NCI-H187 treated with DMSO at 0.1 percent for 48 hours (cell line): ENCODE data around the gene EMILIN3.

Experiments
- DNase-seq: peaks from one replicate; lab custom pipeline; 2025; lab: John Stamatoyannopoulos, UW

Gene EMILIN3

GRCh38 chr20:41392295-41392694 is 25.7 kb upstream of the EMILIN3 start:
- DNase-seq, result no peak

DNA sequence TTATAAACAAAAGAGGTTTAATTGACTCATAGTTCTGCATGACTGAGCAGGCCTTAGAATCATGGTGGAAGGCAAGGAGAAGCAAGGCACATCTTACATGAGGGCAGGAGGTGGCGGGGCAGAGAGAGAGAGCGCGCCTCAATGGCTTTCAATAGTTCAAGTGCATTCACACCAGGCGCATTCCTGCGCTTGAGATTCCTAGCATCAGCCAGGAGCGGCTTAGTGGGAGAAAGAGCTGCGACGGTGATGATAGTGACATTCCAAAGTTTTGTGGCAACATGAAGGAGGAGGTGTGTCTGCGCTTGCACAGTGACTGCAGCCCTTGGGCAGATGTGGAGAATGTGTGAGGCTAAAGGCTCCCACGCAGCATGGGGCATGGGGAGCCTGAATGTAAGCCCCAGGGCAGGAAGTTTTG is 25.0 kb upstream of the EMILIN3 start:
- no peak for DNase-seq

- DNase-seq, result no peak
These were observed 24.3 kb upstream of the EMILIN3 start for GRCh38 chr20:41390889-41391288.

DNA sequence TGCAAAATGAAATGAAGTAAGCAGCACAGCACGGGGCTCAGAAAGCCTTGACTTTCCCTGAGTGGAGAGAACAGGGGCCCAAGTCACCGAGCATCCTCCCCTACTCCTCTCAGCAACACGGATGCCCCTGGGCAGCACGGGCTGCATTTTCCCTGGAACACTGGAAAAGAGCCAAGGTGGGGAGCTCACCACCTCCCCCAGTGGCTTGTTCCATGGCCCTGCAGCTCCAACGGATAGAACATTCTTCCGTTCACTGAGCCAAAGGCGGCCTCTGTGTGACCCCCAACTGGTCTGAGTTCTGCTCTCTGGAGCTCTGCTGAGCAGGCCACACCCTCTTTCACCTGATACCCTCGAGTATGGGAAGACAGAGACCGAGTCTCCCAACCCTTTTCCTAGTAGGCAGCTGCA is 20.8 kb upstream of the EMILIN3 start:
- DNase-seq, result no peak

- no peak for DNase-seq
These were observed 20.1 kb upstream of the EMILIN3 start for GRCh38 chr20:41386502-41387427.

DNA sequence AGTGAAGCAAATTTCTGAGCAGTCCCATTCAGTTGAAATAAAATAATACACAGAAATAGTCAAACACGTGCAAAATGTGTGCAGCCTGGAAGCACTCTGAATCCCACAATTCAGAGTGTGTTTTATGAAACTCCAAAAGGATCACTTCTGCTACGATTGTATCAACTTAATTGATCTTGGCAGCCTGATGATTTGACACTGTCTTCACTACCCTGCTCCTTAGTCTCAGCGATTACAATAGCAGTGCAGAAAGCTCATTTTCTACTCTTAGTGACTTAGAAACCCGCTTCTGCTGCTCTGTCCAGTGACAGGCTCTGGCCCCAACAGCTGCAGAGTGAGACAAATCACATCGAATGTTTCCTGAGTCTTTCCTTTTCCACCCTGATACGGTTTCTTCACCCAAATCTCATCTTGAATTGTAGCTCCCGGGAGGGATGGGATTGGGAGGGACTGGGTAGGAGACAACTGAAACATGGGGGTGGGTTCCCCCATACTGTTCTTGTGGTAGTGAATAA is 16.2 kb upstream of the EMILIN3 start:
- DNase-seq, result no peak

DNA sequence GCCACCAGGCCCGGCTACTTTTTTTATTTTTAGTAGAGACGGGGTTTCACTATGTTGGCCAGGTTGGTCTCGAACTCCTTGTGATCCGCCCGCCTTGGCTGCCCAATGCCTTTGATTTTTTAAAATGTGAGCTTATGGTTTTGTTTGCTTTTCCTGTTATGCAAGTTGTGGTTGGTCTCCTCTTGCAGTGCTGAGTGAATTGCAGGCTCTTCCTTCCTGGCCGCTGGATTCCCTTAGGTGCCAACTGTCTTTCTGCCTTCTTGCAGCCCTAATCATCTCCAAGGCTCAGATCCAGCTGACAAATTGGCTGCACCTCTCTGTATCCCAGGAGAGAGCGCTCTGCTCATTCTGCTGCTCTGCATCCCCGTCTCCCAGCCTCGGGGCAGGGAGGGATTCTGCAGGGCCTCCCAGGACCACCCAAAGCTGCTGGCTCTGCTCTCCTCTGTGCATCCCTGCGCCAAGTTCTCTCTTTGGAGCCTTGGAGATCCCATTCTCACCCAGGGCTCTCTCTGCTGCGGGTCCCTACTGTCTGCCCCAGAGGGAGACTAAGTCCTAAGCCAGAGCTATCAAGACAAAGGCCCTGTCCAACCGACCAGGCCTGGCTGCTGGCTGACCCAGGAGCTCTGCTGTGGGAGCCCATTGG is 14.1 kb upstream of the EMILIN3 start:
- no peak for DNase-seq

DNA sequence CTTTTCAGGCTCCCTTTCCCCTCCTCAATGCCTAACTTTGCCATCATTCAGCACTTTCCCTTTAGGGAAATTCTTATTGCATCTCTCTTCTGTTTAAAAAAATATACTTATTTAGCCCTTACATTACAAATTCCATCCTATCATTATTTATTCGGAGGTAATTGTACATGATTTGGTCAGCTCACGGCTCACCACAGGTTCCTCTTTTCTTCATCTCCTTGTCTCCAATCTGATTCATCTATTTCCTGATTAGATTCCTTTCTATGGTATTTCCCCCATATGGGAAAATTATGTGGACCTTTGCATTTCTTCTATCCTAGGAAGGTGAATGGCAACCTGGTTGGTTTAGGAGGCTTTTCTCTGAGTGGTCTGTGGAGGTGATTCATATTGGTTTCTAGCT is 12.9 kb upstream of the EMILIN3 start:
- no peak for DNase-seq

DNA sequence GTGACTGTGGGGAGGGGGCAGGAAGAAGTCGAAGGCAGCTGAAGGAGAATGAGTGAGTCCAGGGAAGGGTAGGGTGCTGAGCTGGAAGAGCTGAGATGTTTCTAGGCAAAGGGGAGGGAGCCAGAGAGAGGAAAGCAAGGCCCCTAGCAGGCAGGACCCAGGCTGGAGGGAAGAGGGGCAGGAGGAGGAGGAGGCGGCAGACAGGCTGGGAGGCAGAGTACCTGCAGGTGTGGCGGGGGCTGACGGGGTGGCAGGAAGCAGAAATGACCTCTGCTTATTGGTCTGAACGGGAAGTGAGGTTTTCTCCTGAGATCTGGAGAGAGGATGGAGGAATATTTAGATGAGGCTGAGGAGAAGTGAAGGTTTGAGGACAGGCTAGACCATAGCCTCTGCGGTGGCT is 10.7 kb upstream of the EMILIN3 start:
- DNase-seq, result no peak

GRCh38 chr20:41376349-41376748 is 9.7 kb upstream of the EMILIN3 start:
- no peak for DNase-seq

DNA sequence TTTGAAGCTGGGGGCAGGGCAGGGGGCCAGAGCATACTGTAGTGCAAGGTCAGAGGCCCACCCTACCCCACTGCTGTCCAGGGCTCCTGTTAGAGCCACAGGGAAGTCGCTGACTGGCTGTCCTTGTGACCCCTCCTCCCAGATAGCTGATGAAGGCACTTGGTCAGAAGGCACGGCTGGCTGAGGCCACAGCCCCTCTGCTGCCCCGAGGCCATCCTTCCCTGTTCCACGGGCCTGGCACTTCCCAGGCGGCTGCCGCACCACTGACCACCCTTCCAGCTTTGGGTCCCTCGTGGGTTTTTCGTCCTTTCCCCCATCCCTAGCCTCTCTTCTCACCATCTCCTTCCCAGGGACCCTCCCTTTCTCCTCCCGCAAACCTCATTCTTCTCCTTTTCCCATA is 9.2 kb upstream of the EMILIN3 start:
- no peak for DNase-seq

DNA sequence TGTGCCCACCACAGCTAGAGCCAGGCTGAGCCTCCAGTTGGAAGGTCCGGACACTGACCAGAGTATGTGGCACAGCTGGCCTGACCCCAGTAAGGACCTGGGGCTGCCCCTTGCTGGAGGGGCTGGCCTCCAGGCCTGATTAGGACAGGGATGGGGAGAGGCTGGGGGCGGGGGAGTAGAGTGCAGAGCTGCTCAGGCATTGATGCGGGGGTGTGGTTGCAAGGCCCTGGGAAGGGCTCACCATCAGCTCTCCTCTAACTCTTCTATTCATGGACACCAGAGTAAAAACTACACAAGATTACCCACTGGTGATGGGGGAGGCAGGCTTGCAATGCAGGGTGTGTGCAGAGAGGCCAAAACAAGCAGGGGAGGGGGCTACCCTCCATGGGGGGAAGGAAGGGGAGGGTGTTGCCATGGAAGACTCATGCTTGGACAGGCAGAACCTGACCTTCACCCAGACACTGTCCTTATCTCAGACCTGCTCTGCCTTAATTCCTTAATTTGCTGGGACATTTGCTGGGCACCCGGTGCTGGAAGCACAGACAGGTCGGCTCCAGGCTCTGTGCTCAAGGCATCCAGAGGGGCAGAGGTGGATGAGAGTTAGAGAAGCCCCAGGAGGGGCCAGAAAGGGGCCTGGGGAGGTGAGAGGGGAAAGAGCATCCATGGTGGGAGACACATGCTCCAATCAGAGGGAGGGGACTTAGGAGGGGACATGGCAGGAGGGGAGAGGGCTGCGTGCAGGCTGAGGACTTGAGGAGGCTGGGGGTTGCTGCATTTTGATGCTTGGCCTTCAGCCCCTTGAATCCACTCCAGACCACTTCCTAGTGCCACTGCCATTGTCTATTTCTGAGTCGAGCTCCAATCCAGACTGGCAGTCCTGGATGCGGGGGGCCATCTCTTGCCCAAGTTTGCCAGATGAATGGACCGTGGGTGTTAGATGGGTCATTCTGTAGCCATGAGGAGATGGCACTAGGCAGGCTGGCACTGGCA is 7.6 kb upstream of the EMILIN3 start:
- DNase-seq, result no peak

GRCh38 chr20:41373251-41373783 is 6.7 kb upstream of the EMILIN3 start:
- no peak for DNase-seq

DNA sequence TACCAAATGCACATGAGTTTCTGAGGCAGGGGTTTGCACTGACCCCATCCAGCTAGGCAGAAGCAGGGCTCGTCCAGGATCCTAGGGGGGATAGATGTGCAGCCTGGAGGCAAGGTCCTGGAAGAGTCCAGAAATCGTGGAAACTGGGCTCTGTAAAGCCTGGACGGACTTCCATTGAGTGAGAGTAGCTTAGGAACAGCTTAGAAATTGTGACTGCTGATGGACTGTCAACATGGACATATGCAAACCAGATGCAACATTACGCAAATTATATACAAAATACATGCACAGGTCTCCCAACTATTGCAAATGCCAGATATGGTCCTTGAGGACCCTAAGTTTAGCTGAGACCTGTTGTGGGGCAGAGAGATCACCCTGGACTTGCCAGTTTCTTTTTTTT is 4.8 kb upstream of the EMILIN3 start:
- DNase-seq, result no peak

DNA sequence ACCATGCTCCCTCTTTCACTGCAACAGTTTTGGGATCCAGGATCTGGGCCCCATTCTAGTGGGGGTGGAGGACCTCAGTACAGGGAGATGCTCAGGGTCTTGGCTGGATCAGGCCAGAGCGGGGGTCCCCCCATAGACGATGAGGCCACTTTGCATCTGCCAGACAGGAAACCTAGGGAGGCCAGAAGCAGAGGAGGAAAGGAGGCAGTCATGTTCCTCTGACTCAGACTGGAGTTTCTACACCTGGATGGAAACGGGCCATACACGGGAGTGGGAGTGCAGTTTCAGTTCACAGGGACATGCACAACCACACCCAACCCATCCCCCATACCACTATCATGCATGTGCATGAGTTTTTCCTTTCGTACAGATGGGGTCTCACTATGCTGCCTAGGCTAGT is 3.6 kb upstream of the EMILIN3 start:
- no peak for DNase-seq

DNA sequence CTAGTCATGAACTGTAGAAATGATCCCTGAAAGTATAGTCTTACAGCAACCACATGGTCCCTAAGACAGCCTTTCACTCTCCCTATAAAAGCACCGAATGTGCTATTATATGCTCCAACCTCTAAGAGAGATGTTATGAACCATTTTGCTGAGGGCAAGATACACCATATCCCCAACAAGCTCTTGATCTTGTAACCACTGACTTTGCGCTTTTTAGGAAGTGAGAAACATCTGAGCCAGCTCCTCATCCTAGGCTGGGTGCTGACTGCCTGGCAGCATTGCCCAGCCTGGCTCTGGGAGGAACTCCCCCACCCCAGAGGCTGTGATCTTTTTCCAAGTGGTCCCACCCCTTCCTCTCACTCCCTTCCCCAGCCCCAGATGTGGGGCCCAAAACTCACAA is 3.1 kb upstream of the EMILIN3 start:
- DNase-seq, result no peak

GRCh38 chr20:41367956-41368355 is 1.3 kb upstream of the EMILIN3 start:
- no peak for DNase-seq

GRCh38 chr20:41367393-41367695 is 726 bp upstream of the EMILIN3 start:
- DNase-seq, result no peak

DNA sequence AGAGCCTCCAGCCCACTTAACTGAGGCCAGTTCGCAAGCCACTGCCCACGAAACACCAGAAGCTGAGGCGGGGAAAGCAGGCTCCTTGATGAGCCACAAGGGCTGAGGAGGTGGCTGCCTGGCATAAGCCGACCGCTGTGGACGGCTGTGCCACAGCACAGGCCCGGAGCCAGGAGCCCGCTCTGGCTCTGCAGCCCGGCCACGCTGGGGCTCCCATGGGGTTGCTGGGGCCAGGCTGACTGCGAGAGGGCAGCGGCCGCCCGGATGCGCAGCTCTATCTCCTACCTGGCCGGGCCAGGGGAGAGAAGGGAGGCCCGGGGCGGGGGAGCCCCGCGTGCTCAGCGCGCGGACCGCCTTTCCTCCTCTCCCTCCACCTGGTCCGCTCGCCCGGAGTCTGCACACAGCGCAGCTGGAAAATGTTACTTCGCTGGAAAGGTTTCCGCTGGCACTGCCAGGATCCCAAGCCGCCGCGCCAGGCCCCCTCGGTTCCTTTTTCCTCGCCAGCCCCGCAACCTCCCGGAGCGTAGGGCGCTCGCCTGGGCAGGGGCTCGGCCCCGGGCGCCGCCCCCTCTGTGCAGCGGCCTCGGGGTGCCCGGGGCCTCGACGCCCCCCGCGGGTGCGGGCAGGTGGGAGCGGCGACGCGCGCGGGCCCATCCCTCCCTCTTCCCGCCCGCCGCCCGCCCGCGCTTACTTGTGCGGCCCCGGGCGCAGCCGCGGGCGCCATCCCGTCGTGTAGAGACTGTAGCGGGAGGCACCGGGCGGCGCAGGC is 657 bp downstream of the EMILIN3 start:
- no peak for DNase-seq

- DNase-seq, result no peak
These were observed 1.5 kb downstream of the EMILIN3 start for GRCh38 chr20:41364967-41365765.
